HL-60 (cell line): ENCODE measurements around the gene ANKRD23.

Experiments used
- DNase-seq, 2 experiments: peaks; one replicate each; pipeline ENCODE4 v3.0.0-alpha.2; 2010 to 2020; ENCODE audit warnings: low read depth in 1 of 2, low spot score in 1 of 2
- H3K27ac ChIP-seq: fragments of 250-450 bp; sonication (Bioruptor Pico); replicated peaks from 2 replicates; pipeline ENCODE4 v1.5.1; 2020; ENCODE audit warnings: mild to moderate bottlenecking, moderate library complexity
- H3K27me3 ChIP-seq: fragments of 250-450 bp; sonication (Bioruptor Pico); 2 replicates; pipeline ENCODE4 v1.5.1; 2021; ENCODE audit warnings: mild to moderate bottlenecking, moderate library complexity; ENCODE audit not compliant: insufficient read depth, poor library complexity, severe bottlenecking
- H3K4me3 ChIP-seq: replicated peaks from 2 replicates; pipeline ENCODE4 v1.5.1; 2011; ENCODE audit warnings: mild to moderate bottlenecking, control low read depth, low read length; ENCODE audit not compliant: insufficient read depth
- GABPA ChIP-seq: IDR thresholded peaks from 2 replicates; pipeline ENCODE4 v1.6.1; 2012; ENCODE audit warnings: low read depth
- POLR2AphosphoS5 ChIP-seq: IDR thresholded peaks from 2 replicates; pipeline ENCODE4 v1.6.1; 2012; ENCODE audit warnings: low read depth
- REST ChIP-seq: IDR thresholded peaks from 2 replicates; pipeline ENCODE4 v1.6.1; 2012; ENCODE audit warnings: low read depth; ENCODE audit not compliant: insufficient replicate concordance
- SPI1 ChIP-seq: IDR thresholded peaks from 2 replicates; pipeline ENCODE4 v1.6.1; 2012; ENCODE audit warnings: low read depth, mild to moderate bottlenecking, borderline replicate concordance
- TF ChIP-seq, protein P1 (sequence below): IDR thresholded peaks from one replicate; pipeline ENCODE4 v1.5.1; 2011; ENCODE audit warnings: low read length, control low read depth, inconsistent platforms; ENCODE audit not compliant: insufficient read depth

ANKRD23 gene

DNA sequence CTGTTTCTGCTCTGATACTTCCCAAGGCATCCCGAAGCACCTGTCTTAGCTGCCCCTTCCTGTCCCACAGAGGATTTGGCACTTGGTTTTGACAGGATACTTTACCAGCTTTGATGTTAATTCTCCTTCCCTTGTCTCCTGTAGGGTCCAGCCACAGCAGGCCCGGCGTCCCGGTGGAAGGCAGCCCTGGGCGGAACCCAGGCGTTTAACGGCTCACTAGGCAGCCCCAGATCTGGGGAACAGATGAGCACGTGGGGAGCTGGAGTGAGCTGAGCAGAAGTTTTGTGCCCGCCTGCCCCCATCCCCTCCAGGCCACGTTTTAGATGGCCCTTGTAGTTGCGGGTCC lies 11.4 kb downstream of the ANKRD23 start:
- no peak overlapping the region for H3K4me3 ChIP-seq
- DNase-seq = no peak
- TF ChIP-seq REST (no peak), POLR2AphosphoS5 (no peak)
- no peaks in the 10 kb centered on the region for H3K27me3 ChIP-seq
- H3K27ac ChIP-seq = no peak overlapping the region

- no peak overlapping the region for H3K27ac ChIP-seq
Observed at GRCh38 chr2:96831679-96832078, 12.1 kb downstream of the ANKRD23 start.

GRCh38 chr2:96830044-96830562 lies 13.7 kb downstream of the ANKRD23 start:
- Histone ChIP-seq H3K27me3 (no peaks in the 10 kb centered on the region), H3K4me3 (no peak overlapping the region), H3K27ac (no peak overlapping the region)
- DNase-seq = no peak
- TF ChIP-seq, protein P1, sequence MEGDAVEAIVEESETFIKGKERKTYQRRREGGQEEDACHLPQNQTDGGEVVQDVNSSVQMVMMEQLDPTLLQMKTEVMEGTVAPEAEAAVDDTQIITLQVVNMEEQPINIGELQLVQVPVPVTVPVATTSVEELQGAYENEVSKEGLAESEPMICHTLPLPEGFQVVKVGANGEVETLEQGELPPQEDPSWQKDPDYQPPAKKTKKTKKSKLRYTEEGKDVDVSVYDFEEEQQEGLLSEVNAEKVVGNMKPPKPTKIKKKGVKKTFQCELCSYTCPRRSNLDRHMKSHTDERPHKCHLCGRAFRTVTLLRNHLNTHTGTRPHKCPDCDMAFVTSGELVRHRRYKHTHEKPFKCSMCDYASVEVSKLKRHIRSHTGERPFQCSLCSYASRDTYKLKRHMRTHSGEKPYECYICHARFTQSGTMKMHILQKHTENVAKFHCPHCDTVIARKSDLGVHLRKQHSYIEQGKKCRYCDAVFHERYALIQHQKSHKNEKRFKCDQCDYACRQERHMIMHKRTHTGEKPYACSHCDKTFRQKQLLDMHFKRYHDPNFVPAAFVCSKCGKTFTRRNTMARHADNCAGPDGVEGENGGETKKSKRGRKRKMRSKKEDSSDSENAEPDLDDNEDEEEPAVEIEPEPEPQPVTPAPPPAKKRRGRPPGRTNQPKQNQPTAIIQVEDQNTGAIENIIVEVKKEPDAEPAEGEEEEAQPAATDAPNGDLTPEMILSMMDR = no peak
- no peak for TF ChIP-seq GABPA
- TF ChIP-seq POLR2AphosphoS5 = no peak
- TF ChIP-seq REST = no peak
- no peak for TF ChIP-seq SPI1

More at GRCh38 chr2:96831679-96832078, 12.1 kb downstream of the ANKRD23 start:
- TF ChIP-seq, protein P1 = no peak
- TF ChIP-seq REST = peak; percentile 89
- H3K4me3 ChIP-seq = no peak overlapping the region
- DNase-seq = no peak
- H3K27me3 ChIP-seq = no peaks in the 10 kb centered on the region

DNA sequence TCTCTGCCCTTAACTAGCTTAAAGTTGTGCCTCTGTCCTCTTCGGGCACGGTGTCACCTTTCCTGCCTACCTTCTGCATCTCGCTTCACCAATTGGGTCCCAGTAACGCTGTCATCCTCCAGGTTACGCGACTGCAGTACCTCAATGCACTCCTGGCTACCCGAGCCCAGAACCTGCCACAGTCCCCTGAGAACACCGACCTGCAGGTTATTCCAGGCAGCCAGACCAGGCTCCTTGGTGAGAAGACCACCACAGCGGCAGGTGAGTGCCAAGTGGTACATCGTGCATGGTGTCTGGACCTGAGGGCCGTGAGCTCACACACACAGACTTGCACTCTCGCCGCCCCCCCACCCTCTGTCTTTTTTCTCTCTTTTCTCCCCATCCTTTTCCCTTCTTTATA lies 14.9 kb downstream of the ANKRD23 start:
- TF ChIP-seq SPI1 (no peak), GABPA (no peak)
- TF ChIP-seq, protein P1 = no peak
- no peak overlapping the region for H3K27ac ChIP-seq
- no peak for DNase-seq
- no peaks in the 10 kb centered on the region for H3K27me3 ChIP-seq
- no peak overlapping the region for H3K4me3 ChIP-seq
